Epithelial cell of esophagus (primary cell): ENCODE results near the gene TMEM39B.

Source experiments
- DNase-seq: peaks from one replicate; pipeline ENCODE4 v3.0.0; 2010; ENCODE audit warnings: low read depth
- H3K4me3 ChIP-seq: 2 replicates; pipeline ENCODE4 v1.5.1; 2011; ENCODE audit warnings: mild to moderate bottlenecking, low read length, control low read depth
- TF ChIP-seq, protein P1 (sequence below): IDR thresholded peaks from 2 replicates; pipeline ENCODE4 v1.5.1; 2011; ENCODE audit warnings: low read depth, mild to moderate bottlenecking, low read length, control low read depth, inconsistent platforms; ENCODE audit not compliant: insufficient read depth; ENCODE audit errors: missing control alignments

Gene TMEM39B

DNA sequence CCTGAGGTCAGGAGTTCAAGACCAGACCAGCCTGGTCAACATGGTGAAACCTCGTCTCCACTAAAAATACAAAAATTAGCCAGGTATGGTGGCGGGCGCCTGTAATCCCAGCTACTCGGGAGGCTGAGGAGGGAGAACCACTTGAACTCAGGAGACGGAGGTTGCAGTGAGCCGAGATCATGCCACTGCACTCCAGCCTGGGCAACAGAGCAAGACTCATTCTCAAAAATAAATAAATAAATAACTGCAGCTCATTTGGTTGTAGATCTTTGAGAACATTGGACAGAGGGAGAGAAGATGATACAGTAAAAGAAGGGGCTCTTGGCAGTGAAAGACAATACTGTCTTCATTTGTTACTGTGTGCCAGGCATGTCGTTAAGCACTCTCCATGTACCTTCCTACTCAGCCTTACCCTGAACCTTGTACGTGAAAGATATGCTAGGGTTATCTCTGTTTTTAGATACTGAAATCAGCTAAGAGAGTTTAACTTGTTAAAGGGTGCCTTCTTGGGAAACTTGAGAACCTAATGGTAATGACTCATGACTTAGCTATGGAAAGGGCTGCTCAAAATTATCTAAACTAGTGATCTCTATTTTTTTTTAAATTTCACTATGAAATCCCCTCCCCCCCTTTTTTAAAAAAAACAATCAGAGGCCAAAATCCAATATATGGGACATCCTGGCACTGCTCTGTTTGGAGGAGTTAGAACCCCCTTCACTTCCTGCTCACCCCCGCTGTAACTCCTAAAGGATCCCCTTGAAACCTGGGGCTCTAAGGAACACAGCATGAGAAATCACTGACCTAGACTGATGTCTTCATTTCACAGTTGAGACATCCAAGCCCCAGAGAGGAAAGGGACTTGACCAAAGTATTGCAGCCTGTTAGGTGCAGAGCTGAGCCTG, 28.3 kb downstream of the TMEM39B start:
- TF ChIP-seq, protein P1, sequence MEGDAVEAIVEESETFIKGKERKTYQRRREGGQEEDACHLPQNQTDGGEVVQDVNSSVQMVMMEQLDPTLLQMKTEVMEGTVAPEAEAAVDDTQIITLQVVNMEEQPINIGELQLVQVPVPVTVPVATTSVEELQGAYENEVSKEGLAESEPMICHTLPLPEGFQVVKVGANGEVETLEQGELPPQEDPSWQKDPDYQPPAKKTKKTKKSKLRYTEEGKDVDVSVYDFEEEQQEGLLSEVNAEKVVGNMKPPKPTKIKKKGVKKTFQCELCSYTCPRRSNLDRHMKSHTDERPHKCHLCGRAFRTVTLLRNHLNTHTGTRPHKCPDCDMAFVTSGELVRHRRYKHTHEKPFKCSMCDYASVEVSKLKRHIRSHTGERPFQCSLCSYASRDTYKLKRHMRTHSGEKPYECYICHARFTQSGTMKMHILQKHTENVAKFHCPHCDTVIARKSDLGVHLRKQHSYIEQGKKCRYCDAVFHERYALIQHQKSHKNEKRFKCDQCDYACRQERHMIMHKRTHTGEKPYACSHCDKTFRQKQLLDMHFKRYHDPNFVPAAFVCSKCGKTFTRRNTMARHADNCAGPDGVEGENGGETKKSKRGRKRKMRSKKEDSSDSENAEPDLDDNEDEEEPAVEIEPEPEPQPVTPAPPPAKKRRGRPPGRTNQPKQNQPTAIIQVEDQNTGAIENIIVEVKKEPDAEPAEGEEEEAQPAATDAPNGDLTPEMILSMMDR: no peak
- DNase-seq: no peak
- H3K4me3 ChIP-seq: no peak overlapping the region

DNA sequence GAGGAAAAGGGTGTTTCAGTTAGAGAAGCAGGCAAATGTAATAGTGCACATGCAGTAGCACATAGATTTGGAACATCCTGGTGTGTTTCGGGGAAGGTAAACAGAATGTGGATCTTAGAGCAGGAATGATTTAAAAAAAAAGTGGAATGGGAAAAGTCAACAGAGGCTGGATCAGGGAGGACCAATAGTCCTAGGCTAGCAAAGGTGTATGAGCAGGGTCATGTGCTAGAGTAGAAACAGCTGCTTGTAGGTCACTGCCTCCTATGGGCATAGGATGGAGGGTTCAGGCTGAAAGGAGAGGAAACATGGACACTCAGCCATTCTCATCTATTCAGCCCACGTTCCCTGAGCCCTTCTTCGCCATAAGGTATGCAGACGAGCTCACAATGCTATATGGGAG, 31.4 kb downstream of the TMEM39B start:
- no peak overlapping the region for H3K4me3 ChIP-seq
- TF ChIP-seq, protein P1: no peak
- DNase-seq: no peak

DNA sequence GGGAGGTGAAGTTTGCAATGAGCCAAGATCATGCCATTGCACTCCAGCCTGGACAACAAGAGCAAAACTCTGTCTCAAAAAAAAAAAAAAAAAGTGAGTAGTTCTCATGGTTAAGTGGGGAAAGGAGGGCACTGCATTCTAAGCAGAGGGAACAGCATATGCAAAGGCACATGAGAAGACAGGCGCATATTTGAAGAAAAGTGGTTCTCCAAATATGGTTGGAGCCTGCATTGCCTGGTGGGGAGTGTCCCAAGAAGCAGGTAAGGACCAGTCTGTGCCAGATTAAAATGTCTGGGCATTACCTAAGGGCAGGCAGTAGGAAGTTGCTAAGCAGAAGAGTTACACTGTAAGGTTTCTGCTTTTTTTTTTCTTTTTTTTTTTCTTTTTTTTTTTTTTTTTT, 32.6 kb downstream of the TMEM39B start:
- TF ChIP-seq, protein P1: no peak
- no peak for DNase-seq
- H3K4me3 ChIP-seq: no peak overlapping the region

DNA sequence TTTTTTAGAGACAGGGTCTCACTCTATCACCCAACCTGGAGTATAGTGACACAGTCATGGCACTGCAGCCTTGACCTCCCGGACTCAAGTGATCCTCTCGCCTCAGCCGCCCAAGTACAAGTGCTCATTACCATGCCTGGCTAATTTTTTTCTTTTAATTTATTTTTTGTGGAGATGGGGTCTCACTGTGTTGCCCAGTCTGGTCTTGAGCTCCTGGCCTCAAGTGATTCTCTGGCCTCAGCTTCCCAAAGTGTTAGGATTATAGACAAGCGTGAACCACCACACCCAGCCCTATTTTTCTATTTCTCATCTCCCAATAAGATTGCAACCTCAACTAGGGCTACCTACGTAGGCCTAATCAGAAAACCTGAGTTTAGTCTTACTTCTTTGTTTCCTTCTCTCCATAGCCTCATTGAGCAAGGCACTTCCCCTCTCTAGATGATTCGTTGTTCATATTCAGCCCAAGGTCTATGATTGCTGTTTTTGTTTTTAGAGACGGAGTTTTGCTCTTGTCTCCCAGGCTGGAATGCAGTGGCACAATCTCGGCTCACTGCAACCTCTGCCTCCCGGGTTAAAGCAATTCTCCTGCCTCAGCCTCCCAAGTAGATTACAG, 34.0 kb downstream of the TMEM39B start:
- TF ChIP-seq, protein P1: no peak
- no peak for DNase-seq
- H3K4me3 ChIP-seq: no peak overlapping the region

DNA sequence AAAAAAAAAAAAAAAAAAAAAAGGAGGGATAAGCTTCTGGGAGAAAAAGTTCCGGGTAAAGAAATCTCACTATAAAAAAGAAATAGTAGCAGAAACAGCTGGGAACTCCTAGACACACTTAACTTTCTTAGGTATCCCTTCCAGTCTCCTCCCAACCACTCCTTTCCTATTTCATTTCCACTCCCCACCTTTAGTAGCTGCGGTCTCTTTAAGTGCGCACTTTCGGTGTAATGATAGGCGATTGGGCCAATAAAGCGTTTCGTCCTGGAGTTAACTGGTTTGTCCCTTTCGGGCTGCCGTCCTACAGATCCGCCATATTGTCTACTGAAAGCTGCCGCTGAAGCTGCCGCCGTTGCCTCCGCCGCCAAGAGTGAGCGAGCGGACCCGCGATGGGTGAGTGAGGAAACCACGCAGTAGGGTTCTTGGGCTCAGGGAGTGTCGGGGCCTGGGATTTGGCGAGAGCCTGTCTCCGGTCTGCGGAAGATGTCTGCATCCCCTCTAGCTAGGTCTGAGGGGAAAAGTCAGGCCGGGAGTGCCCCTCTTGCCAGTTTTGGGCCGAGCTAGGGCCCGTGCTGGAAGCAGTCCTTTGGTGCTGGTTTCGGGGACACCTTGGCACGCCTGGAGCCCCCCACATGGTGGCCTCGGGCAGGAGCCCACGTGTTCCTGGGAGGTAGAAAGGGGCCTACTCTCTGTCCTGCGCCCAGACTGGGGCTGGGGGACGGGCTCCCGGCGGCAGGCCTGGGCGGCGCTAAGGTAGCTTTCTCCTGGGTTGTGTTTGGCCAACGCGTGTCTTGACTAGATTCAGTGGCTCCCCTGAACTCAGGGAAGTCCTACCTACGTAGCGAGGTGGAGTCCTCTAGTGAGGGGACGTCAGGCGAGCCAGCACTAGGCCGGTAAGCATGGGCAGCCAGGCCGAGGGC, 35.3 kb downstream of the TMEM39B start, which contains the start of gene KPNA6:
Gene KPNA6, plus strand, starts transcription at position 315 of the 920 bp plus-strand sequence. Its CDS starts 75 bp downstream, at position 390.
- H3K4me3 ChIP-seq: peak within 1 kb of the TSS; percentile 98
- DNase-seq: peak; percentile 98
- TF ChIP-seq, protein P1: no peak

DNA sequence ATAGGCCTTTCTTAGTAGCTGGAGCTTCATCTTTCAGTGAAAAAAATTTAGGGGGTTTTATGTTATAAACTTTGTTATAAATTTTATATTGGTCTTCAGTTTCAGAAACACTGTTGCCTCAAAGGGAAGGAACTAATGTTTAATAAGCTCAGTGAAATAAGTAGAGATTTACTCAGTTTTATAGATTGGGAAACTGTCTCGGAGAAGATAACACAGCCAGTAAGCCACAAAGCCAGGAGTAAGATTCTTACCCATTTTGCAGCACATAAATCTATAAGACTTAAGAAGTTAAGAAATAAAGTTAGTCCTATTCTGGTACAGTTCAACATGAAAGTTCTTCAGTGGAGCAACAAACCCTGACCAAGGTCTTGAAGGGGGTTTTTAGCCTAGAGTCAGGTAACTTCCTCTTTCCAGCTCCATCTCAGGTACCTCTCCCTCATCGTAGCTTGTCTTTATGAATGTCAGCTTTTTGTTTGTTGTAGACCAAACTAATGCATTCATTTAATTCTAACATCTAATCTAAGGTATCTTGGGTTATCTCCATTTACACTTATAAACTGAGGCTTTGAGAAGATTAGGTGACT, 38.4 kb downstream of the TMEM39B start:
- no peak for DNase-seq
- no peak overlapping the region for H3K4me3 ChIP-seq
- TF ChIP-seq, protein P1: no peak
